Eye (tissue), 1 donor: ENCODE results near the gene APOD.
"Not testable (repeated sequence)": the region's sequence is repeated elsewhere in the genome, so short reads cannot be mapped to it uniquely, and the experiment has no call there.

Experiments
- DNase-seq: peaks from one replicate; pipeline ENCODE4 v3.0.0-alpha.2; 2015

Gene APOD

GRCh38 chr3:195583831-195584542, at the start of gene APOD:
TSS of gene APOD (minus strand) at chr3:195583940. CDS start at chr3:195579461, 4,479 bp downstream.
- peak; percentile 47 for DNase-seq

- DNase-seq: not testable (repeated sequence)
Measured at GRCh38 chr3:195633351-195633750, 49.6 kb upstream of the APOD start.

- not testable (repeated sequence) for DNase-seq
Measured at GRCh38 chr3:195632501-195633185, 48.9 kb upstream of the APOD start.

GRCh38 chr3:195632046-195632445, 48.3 kb upstream of the APOD start:
- not testable (repeated sequence) for DNase-seq

- DNase-seq: not testable (repeated sequence)
Measured at GRCh38 chr3:195630938-195631495, 47.3 kb upstream of the APOD start.

- not testable (repeated sequence) for DNase-seq
Measured at GRCh38 chr3:195630086-195630917, 46.6 kb upstream of the APOD start.

- not testable (repeated sequence) for DNase-seq
Measured at GRCh38 chr3:195629682-195630081, 45.9 kb upstream of the APOD start.

GRCh38 chr3:195628386-195628920, 44.7 kb upstream of the APOD start:
- not testable (repeated sequence) for DNase-seq

GRCh38 chr3:195627515-195628385, 44.0 kb upstream of the APOD start:
- DNase-seq: not testable (repeated sequence)

GRCh38 chr3:195624603-195625560, 41.1 kb upstream of the APOD start:
- DNase-seq: not testable (repeated sequence)

GRCh38 chr3:195624171-195624570, 40.4 kb upstream of the APOD start:
- not testable (repeated sequence) for DNase-seq

GRCh38 chr3:195623217-195623965, 39.7 kb upstream of the APOD start:
- DNase-seq: not testable (repeated sequence)

GRCh38 chr3:195622523-195623170, 38.9 kb upstream of the APOD start:
- DNase-seq: not testable (repeated sequence)

GRCh38 chr3:195622012-195622411, 38.3 kb upstream of the APOD start:
- not testable (repeated sequence) for DNase-seq

GRCh38 chr3:195621095-195621494, 37.4 kb upstream of the APOD start:
- DNase-seq: not testable (repeated sequence)

GRCh38 chr3:195620476-195620875, 36.7 kb upstream of the APOD start:
- DNase-seq: not testable (repeated sequence)

- DNase-seq: not testable (repeated sequence)
Measured at GRCh38 chr3:195619591-195620369, 36.0 kb upstream of the APOD start.
